Measurements from ENCODE around the gene KLHL26. TPM values are rescaled to one million over a fixed set of nuclear protein-coding genes. Genes with fewer than 3 reads are reported as not detected.
"Not testable (repeated sequence)": the region's sequence is repeated elsewhere in the genome, so short reads cannot be mapped to it uniquely, and the experiment has no call there.

The KLHL26 gene
- total RNA-seq, 6 experiments from 2014 or later: 3.6 to 9.3 (median 7.4) TPM

GRCh38 chr19:18589380-18590272, 47.2 kb upstream of the KLHL26 start:
- Mint-ChIP-seq H3K4me3 (peak overlapping the region; percentile 85), H3K36me3 (ENCODE audit: low read depth) (peaks cover 8% of the 10 kb centered on the region; the same call in 1 of the 2 replicates), H3K27me3 (ENCODE audit: insufficient read depth) (no peaks in the 10 kb centered on the region; the same call in 1 of the 2 replicates), H3K27ac (peak overlapping the region; percentile 84), H3K9me3 (no peaks in the 10 kb centered on the region), H3K4me1 (ENCODE audit: low read depth) (peaks cover 25% of the 10 kb centered on the region)
- TF ChIP-seq, protein P1, sequence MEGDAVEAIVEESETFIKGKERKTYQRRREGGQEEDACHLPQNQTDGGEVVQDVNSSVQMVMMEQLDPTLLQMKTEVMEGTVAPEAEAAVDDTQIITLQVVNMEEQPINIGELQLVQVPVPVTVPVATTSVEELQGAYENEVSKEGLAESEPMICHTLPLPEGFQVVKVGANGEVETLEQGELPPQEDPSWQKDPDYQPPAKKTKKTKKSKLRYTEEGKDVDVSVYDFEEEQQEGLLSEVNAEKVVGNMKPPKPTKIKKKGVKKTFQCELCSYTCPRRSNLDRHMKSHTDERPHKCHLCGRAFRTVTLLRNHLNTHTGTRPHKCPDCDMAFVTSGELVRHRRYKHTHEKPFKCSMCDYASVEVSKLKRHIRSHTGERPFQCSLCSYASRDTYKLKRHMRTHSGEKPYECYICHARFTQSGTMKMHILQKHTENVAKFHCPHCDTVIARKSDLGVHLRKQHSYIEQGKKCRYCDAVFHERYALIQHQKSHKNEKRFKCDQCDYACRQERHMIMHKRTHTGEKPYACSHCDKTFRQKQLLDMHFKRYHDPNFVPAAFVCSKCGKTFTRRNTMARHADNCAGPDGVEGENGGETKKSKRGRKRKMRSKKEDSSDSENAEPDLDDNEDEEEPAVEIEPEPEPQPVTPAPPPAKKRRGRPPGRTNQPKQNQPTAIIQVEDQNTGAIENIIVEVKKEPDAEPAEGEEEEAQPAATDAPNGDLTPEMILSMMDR (IDR thresholded peaks at IDR 0.05): no peak; the same call in 1 of the 2 replicates
- DNase-seq: peak; percentile 54

DNA sequence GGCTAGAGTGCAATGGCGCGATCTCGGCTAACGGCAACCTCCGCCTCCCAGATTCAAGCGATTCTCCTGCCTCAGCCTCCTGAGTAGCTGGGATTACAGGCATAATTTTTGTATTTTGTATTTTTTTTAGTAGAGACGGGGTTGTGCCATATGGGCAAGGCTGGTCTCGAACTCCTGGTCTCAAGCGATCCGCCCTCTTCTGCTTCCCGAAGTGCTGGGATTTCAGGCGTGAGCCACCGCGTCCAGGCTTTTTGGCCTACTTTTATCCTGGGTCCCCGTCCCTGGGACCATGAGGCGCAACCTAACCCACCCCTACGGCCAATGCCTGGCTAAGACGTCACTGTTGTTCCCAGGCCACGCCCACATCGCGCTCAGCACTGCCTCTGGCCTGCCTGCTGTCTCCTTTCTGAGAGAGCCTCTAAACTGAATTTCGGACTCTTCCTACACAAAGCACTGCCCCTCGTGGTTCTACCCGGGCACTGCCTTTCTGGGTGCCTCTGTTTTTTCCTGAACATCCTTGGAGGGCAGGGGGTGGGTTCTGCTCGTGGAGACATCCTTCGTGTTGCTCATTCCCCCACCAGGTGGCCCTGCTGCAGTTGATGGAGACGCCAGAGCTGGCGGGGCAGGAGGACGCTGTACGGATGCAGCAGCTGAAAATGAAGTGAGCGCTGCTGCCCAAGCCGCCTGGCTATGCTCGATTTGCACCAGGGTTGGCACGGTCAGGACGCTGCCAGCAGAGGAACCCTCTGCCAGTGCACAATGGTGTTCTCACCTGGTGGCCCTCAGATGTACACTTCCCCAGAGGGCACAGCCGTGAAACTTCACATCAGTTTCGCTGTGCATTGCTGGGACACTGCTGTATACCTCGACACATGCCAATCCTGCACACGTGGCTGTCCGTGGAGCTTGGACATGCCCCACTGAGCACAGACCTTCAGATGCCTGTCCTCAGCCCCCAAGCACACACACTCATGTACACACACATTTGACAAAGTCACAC, 46.3 kb upstream of the KLHL26 start:
- DNase-seq: no peak
- peaks cover 28% of the 10 kb centered on the region for H3K4me1 Mint-ChIP-seq (ENCODE audit: low read depth)

GRCh38 chr19:18591735-18592385, 45.0 kb upstream of the KLHL26 start:
- no peaks in the 10 kb centered on the region for H3K9me3 Mint-ChIP-seq
- H3K4me3 Mint-ChIP-seq: no peak overlapping the region
- DNase-seq: no peak
- H3K27ac Mint-ChIP-seq: no peak overlapping the region
- TF ChIP-seq, protein P1 (IDR thresholded peaks at IDR 0.05): no peak
- H3K27me3 Mint-ChIP-seq (ENCODE audit: insufficient read depth): peaks cover 4% of the 10 kb centered on the region; the same call in 1 of the 2 replicates
- peaks cover 28% of the 10 kb centered on the region for H3K4me1 Mint-ChIP-seq (ENCODE audit: low read depth)
- H3K36me3 Mint-ChIP-seq (ENCODE audit: low read depth): peaks cover 8% of the 10 kb centered on the region; the same call in 1 of the 2 replicates

More for the DNA sequence above, 46.3 kb upstream of the KLHL26 start:
- Mint-ChIP-seq H3K9me3 (no peaks in the 10 kb centered on the region), H3K27me3 (ENCODE audit: insufficient read depth) (no peaks in the 10 kb centered on the region), H3K36me3 (ENCODE audit: low read depth) (peaks cover 8% of the 10 kb centered on the region; the same call in 1 of the 2 replicates), H3K4me3 (peak overlapping the region; percentile 85; the same call in 1 of the 2 replicates), H3K27ac (no peak overlapping the region; the same call in 1 of the 2 replicates)
- TF ChIP-seq, protein P1 (IDR thresholded peaks at IDR 0.05): peak; percentile 44

DNA sequence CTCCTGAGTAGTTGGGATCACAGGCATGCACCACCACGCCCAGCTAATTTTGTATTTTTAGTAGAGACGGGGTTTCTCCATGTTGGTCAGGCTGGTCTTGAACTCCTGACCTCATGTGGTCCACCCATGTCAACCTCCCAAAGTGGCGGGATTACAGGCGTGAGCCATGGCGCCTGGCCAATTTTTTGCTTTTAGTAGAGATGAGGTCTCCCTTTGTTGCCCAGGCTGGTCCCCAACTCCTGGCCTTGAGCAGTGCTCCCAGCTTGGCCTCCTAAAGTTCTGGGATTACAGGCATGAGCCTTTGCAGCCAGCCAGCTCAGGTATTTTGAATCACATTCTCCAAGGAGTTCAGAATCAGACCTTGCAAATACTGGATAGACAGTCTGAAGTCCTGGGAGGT, 44.1 kb upstream of the KLHL26 start:
- H3K27me3 Mint-ChIP-seq (ENCODE audit: insufficient read depth); H3K27ac Mint-ChIP-seq; H3K9me3 Mint-ChIP-seq; H3K4me3 Mint-ChIP-seq; H3K36me3 Mint-ChIP-seq (ENCODE audit: low read depth); DNase-seq: not testable (repeated sequence)
- peaks cover 26% of the 10 kb centered on the region for H3K4me1 Mint-ChIP-seq (ENCODE audit: low read depth)

- TF ChIP-seq, protein P1 (IDR thresholded peaks at IDR 0.05): no peak
- H3K4me3 Mint-ChIP-seq: peak overlapping the region; percentile 58
- peaks cover 8% of the 10 kb centered on the region; the same call in 1 of the 2 replicates for H3K36me3 Mint-ChIP-seq (ENCODE audit: low read depth)
- no peaks in the 10 kb centered on the region for H3K9me3 Mint-ChIP-seq
- peaks cover 4% of the 10 kb centered on the region; the same call in 1 of the 2 replicates for H3K27me3 Mint-ChIP-seq (ENCODE audit: insufficient read depth)
- H3K27ac Mint-ChIP-seq: peak overlapping the region; percentile 34; the same call in 1 of the 2 replicates
- no peak for DNase-seq
- peaks cover 19% of the 10 kb centered on the region for H3K4me1 Mint-ChIP-seq (ENCODE audit: low read depth)
These were observed 43.3 kb upstream of the KLHL26 start for GRCh38 chr19:18593367-18594095.
